LNCAP (cell line): Measurements from ENCODE around the gene BRD4.

Source experiments
- CTCF ChIP-seq: fragments of 450-650 bp; IDR thresholded peaks from 2 replicates; pipeline ENCODE4 v1.5.1; 2017; ENCODE audit warnings: mild to moderate bottlenecking

BRD4 gene

GRCh38 chr19:15263361-15263985, 68.9 kb downstream of the BRD4 start:
- TF ChIP-seq CTCF = no peak

GRCh38 chr19:15262011-15262410, 70.3 kb downstream of the BRD4 start:
- no peak for TF ChIP-seq CTCF

- TF ChIP-seq CTCF = no peak
Measured at GRCh38 chr19:15260939-15261338, 71.4 kb downstream of the BRD4 start.

- no peak for TF ChIP-seq CTCF
Measured at GRCh38 chr19:15259907-15260306, 72.4 kb downstream of the BRD4 start.

GRCh38 chr19:15257782-15258181, 74.6 kb downstream of the BRD4 start:
- TF ChIP-seq CTCF = no peak

GRCh38 chr19:15256708-15257331, 75.5 kb downstream of the BRD4 start:
- TF ChIP-seq CTCF = no peak

GRCh38 chr19:15255359-15255990, 76.9 kb downstream of the BRD4 start:
- no peak for TF ChIP-seq CTCF
